CD4-positive, alpha-beta T cell treated with Interleukin-1 beta for 1 hour (primary cell): Measurements from ENCODE around the gene ZNF136.

Experiments used
- DNase-seq, 2 donors: peaks; one replicate each; pipeline ENCODE4 v3.0.0-alpha.2; 2020 to 2022

The ZNF136 gene

DNA sequence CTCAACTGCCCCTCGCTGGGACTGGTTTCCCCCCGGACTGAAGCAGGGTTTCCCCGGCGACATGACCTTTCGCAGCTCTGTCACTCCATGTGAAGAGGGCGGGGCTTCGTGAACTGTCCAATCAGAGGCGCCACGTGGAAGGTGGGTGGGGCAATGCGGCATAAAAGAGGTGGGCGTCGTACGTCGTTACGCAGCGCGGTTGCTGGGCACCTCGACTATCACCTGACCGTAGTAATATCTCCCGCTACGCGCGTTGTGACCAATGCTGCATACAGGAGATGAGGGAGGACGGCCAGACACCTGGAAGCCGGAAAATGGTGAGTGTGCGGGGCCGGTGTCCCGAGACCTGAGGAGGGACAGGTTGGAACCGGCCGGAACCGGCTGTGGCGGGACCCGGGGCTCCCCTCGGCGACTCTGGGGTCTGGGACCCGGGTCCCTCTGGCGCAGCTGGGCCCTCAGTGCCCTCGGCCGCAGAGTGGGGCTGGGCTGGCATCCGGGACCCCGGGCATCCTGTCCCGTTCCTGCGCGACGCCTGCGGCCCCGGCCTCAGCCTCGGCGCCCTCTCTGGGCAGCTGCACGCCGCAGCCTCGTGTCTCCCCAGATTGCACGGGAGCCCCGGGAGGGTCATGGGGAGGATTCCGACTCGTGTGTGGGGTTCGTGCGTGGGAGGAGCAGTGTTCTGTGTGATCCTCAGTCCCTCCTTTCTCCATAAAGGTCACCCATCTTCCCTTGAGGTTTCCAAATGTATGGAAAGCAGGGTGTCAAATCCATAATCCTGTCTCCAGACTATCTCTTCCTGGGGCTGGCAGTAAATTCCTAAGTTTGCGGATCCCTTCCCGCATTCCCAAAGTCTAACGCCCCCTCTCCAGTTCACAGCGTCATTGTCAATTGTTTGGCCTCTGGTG lies 32.2 kb downstream of the ZNF136 start:
- peak; percentile 69 to 83 for DNase-seq

DNA sequence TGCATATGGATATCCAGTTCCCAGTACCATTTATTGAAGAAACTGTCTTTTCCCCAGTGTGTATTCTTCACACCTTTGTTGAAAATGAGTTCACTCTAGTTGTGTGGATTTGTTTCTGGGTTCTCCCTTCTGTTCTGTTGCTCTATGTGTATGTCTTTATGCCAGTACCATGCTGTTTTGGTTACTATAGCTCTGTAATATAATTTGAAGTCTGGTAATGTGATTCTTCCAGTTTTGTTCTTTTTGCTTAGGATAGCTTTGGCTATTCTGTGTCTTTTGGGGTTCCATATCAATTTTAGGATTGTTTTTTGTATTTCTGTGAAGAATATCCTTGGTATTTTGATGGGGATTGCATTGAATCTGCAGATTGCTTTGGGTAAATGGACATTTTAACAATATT lies 35.2 kb downstream of the ZNF136 start:
- no peak for DNase-seq

DNA sequence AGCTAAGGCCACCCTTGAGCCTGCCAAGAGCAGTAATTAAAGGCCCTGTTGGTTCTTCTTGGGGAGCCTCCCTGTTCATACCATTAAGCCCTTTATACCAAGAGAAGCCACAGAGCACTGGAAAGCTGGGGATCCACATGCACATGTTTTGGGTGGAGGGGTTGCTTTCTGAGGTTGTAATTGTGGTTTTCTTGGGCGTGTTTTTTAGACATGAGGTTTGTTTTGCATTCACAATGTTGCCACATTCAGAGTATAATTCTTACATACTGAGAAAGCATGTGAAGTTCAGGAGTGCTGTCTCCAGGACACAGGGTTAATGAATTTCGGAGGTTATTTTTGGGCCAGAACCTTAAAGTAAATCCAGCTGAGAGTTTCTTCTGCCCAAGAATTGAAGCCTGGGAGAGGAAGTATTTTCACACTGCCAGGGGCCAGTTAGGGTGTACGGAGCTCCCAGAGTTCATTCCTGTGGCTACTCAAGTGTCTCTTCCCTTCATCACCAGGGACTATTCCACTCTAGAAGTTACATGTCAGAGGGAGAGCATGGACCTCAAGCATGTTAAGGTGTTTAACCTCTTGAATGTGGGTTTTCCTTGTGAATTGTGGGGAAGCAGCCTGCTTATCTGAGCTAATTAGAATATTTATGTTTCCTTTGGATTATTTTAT lies 37.0 kb downstream of the ZNF136 start:
- no peak for DNase-seq

DNA sequence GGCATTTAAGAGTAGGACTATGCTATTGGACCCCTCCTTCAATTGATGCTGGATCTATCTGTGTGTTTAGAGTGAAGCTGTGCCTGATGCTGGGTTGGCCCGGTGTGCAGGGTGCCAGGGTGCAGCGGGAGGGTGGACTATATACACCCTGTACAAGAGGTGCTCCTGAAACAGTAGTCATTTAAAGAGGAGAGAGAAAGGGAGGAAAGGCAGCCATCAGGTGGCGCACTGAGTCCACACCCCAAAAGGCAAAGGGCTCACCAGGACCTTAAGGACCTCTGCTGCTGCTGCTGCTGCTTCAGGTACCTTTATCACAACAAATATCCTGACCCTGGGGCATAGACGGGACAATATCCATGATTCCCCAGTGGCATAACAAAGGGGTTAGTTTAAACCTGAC lies 39.4 kb downstream of the ZNF136 start:
- DNase-seq = peak; percentile 49 to 64

DNA sequence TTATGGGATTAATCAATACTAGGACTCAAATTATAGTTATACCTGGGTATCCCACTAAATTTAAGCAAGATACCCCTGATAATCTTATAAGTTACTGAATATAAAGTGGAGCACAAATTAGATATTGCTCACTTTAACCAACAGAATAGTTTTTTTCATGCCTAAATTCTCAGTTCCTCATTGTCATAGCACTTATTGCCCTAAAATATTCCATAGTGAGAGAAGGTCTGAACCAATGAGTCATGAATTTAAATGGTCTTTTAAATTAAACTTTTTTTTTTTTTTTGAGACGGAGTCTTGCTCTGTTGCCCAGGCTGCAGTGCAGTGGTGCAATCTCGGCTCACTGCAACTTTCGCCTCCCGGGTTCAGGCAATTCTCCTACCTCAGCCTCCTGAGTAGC lies 42.4 kb downstream of the ZNF136 start:
- DNase-seq = no peak

DNA sequence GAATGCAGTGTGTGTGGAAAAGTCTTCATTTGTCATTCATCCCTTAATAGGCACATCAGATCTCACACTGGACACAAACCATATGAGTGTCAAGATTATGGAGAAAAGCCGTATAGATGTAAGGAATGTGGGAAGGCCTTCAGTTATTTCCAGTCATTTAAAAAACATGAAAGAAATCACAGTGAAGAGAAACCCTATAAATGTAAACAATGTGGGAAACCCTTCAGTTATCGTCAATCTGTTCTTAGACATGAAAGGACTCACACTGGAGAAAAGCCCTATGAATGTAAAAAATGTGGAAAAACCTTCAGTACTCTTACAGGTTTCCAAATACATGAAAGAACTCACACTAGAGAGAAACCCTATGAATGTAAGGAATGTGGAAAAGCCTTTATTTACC lies 45.3 kb downstream of the ZNF136 start:
- no peak for DNase-seq

DNA sequence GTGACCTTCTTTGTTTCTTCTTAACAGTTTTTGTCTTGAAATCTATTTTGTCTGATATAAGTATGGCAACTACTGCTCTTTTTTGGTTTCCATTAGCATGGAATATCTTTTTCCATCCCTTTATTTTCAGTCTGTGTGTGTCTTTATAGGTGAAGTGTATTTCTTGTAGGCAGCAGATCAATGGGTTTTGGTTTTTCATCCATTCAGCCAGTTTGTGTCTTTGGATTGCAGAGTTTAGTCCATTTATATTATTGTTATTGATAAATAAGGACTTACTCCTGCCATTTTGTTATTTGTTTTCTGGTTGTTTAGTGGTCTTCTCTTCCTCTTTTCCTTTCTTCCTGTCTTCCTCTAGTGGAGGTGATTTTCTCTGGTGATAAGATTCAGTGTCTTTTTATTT lies 54.4 kb downstream of the ZNF136 start:
- no peak for DNase-seq

DNA sequence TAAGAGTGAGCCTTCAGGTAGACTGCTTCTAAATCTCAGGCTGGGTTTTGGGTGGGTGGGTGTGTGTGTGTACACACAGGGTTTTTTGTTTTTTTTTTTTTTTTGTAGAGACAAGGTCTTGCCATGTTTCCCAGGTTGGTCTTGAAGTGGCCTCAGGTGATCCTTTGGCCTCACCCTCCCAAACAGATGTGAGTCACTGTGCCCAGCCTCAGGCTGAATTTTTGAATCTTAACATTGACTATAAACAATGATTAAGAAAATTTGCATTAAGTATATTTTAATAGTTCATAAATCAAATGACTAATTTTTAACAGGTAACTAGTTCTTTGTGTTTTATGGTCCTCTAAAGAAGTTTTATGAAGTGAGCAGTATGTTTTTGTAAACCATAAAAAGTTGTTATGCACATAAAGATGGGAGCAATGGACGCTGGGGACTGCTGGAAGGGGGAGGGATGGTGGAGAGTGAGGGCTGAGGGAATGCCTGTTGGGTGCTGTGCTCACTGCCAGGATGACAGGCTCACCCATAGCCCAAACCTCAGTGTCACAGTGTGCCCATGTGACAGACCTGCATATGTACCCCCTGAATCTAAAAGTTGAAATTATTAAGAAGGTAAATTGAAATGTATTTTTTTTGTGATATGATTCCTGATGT lies 60.2 kb downstream of the ZNF136 start:
- no peak for DNase-seq

DNA sequence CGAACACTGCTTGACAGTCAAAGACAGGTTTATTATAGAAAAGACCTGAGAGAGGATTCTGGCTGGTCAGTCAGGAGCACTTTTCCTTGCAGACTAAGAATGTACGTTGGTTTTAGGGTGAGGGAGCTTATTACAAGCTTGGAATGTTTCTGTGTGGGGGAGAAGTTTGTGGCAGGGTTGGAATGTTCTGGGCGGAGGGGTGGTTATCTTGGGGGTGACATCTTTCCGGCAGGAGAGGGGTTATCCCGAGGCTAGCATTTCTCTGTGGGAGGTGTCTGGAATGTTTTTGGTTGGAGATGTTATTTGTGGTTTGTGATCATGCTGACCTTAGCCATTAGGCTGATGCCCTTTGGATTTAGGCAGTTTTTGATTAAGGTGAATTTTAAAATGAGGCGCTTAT lies 61.8 kb downstream of the ZNF136 start:
- DNase-seq = no peak

DNA sequence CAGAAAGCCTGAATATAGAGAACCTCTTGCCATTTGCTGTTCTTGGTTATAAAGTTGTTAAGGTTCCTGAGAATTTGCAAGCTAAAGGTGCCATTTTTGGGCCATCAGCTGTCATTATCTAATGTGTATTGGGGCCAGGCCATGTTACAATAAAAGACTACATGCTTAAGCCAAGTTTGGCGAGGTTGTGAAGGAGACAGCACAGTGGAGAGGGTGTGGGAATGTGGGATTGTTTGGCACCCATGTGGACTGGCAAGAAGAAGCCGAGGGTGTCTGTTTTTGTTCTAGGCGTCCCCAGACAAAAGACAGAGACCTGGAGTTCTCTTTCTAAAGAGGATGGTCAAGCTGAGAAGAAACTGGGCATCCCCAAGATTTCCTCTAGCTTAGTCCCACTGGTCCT lies 67.1 kb downstream of the ZNF136 start:
- no peak for DNase-seq

DNA sequence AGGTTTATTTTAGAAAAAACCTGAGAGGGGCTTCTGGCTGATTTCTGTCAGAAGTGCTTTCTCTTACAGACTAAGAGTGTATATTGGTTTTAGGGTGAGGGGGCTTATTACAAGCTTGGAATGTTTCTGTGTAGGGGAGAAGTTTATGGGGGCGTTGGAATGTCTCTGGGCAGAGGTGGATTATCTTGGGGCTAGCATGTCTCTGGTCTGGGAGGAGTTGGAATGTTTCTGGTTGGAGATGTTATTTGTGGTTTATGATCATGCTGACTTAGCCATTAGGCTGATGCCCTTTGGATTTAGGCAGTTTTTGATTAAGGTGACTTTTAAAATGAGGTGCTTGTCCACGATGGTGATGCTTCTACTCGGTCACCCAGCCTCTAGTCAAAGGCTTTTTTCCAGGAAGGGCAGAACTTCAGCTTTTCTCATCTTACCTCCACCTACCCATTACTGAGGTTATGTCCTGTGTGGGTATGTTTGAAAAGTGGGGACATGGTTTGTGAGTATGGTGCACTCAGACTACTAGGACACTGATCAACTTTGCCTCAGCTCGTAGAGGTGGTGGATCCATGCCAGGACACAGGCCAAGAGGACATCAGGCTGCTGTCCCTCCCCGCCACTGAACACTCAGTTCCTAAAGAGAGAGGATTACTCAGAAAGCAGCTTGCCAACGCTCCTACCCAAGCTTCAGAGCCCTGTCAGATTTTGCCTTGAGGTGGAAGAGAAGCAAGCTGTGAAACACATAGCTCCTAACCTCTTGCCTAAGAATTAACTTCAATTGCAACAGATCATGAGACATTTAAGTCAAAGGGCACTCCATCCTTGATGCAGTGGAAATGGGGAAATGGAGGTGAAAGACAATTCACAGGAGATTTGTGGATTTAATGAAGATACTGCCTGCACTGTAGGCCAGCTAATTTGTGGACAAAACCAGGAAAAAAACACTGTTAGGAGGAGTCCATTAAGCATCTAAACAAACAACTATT lies 68.1 kb downstream of the ZNF136 start:
- no peak for DNase-seq

DNA sequence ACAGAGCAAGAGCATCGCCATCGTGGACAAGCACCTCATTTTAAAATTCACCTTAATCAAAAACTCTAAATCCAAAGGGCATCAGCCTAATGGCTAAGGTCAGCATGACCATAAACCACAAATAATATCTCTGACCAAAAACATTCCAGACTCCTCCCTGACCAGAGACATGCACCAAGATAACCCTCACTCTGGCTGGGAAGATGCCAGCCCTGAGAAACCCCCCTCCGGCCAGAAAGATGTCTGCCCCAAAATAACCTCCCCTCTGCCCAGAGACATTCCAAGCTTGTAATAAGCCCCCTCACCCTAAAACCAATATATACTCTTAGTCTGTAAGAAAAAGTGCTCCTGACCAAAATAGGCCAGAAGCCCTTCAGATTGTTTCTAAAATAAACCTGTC lies 70.1 kb downstream of the ZNF136 start:
- DNase-seq = no peak

DNA sequence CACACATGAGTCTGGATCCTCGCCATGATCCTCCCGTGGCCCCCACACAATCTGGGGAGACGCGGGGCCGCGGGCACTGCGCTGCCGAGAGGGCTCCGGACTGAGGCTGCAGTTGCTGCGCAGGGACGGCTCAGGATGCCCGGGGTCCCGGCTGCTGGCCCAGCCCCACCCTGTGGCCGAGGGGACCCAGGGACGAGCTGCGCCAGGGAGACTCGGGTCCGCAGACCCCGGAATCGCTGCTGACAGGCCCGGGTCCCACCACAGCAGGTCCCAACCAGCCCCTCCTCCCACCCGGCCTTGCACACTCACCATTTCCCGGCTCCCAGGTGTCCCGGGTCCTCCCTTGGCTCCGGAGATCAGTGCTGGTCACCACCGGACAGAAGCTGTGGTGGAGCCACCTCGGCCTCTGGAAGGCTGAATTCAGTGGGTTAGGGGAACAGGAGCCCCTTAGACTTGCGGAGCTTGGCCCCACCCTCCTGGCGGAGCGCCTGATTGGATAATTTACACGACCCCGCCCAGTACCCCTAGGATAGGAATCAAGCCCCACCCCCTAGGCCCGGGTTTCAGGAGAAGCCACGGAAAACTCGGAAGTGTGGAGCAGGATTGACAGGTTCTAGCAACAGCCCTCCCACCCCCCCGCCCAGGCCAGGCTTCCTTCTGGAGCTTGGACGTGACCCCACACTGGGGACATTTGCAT lies 74.4 kb downstream of the ZNF136 start:
- DNase-seq = no peak
